ENCODE measurements around the gene EDRF1.

EDRF1 gene

DNA sequence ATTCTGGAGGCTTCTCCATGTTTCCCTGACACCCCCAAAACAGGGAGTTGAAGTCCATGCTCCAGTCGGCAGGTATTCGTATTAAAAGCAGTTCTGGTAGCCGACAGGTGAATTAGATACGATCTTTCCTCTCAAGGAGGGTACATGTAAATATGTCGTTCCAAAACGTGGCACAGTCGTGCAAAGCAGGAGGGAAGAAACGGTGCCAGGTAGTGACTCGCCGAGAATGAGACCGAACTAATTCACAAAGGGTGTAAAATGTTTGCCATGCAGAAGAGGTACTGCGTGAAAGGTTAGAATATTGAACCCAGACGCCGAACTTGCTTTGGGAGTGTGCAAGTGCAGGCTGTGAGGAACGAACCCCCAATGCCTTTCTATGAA lies 483 bp downstream of the EDRF1 start:
- peak overlapping the region; percentile 88 to 100 (median 96) for H3K4me3 ChIP-seq
- no peaks in the 10 kb centered on the region for H3K27me3 ChIP-seq
- peaks cover 17 to 29% (median 24%) of the 10 kb centered on the region in 10 experiments for H3K4me1 ChIP-seq
- peaks cover 0 to 9% (median 8%) of the 10 kb centered on the region in 11 experiments; a peak in 14 of 22 replicates for H3K9me3 ChIP-seq (replicated peaks in 1 of 11)
- H3K4me2 ChIP-seq: peak overlapping the region; percentile 76 to 97 (median 95)
- H3K36me3 ChIP-seq: peaks cover 38 to 44% (median 40%) of the 10 kb centered on the region in 11 experiments
- TF ChIP-seq Cebpa-rat (IDR thresholded peaks at IDR 0.05): no peak
- H3K27ac ChIP-seq: peak overlapping the region; percentile 91 to 98 (median 94)
- peak overlapping the region; percentile 96 to 99 (median 98) for H3K9ac ChIP-seq
- peaks cover 0 to 24% (median 0%) of the 10 kb centered on the region in 11 experiments; a peak in 3 of 22 replicates for H4K20me1 ChIP-seq

DNA sequence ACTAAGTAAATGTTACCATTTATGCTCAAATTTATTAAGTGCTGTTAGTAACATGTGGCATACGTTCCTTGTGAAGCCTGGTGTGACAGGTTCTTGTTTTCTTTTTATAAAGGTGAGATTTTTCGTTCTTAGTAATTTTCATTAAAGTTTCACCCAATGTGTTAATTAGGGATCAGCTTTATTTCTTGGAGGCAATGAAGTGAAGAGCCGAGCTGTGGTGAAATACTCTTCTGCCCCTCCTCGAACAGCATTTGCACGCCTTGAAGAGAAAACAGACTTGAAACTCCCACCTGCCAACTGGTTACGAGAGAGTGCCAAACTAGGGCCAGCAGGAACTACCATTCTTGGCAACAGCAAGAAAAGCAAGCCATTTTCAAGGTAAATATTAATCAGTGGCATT lies 1.5 kb downstream of the EDRF1 start:
- Histone ChIP-seq H3K4me1 (peaks cover 17 to 29% (median 24%) of the 10 kb centered on the region in 10 experiments), H3K4me2 (peak overlapping the region; percentile 76 to 97 (median 95)), H3K9ac (peak overlapping the region; percentile 4 to 99 (median 98); a peak in 13 of 22 replicates), H3K36me3 (peaks cover 47 to 54% (median 50%) of the 10 kb centered on the region in 11 experiments), H3K4me3 (peak overlapping the region in 8 of 10 experiments; percentile 88 to 100 (median 97); a peak in 11 of 20 replicates), H3K9me3 (replicated peaks in 1 of 11) (peaks cover 0 to 9% (median 5%) of the 10 kb centered on the region in 11 experiments; a peak in 14 of 22 replicates), H3K27ac (no peak overlapping the region; a peak in 1 of 22 replicates), H3K27me3 (no peaks in the 10 kb centered on the region), H4K20me1 (peaks cover 0 to 24% (median 0%) of the 10 kb centered on the region in 11 experiments; a peak in 3 of 22 replicates)
- TF ChIP-seq Cebpa-rat (IDR thresholded peaks at IDR 0.05): no peak

DNA sequence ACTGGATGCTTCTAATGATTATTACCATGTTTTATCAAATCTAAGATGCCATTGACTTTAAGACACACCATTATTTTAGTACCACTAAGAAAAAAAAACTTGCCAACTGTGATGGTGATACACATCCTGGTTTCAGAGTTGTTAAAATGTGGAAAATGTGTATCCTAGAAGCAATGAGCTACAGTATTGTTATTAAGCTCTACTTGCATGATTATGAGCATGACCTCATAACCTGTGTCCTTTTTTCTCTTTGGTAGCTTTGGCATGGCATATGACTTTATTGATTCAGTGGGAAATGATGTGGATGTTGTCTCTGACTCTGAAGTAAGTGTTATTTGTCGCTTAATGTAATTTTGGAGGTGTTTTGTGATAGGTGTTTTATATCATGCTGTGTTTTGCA lies 3.3 kb downstream of the EDRF1 start:
- H3K4me2 ChIP-seq: no peak overlapping the region
- H3K9ac ChIP-seq: 0 out of 22 replicates have a peak overlapping the region, but pooled peaks of 1 of the 11 experiments have one; percentile 47
- no peaks in the 10 kb centered on the region for H3K27me3 ChIP-seq
- H3K27ac ChIP-seq: no peak overlapping the region
- H3K9me3 ChIP-seq (replicated peaks in 1 of 11): peaks cover 0 to 2% (median under 1%) of the 10 kb centered on the region in 11 experiments; a peak in 10 of 22 replicates
- peaks cover 64 to 72% (median 68%) of the 10 kb centered on the region in 11 experiments for H3K36me3 ChIP-seq
- H3K4me3 ChIP-seq: no peak overlapping the region
- TF ChIP-seq Cebpa-rat (IDR thresholded peaks at IDR 0.05): no peak
- H3K4me1 ChIP-seq: peaks cover 17 to 29% (median 24%) of the 10 kb centered on the region in 10 experiments
- peaks cover 0 to 24% (median 0%) of the 10 kb centered on the region in 11 experiments; a peak in 3 of 22 replicates for H4K20me1 ChIP-seq

DNA sequence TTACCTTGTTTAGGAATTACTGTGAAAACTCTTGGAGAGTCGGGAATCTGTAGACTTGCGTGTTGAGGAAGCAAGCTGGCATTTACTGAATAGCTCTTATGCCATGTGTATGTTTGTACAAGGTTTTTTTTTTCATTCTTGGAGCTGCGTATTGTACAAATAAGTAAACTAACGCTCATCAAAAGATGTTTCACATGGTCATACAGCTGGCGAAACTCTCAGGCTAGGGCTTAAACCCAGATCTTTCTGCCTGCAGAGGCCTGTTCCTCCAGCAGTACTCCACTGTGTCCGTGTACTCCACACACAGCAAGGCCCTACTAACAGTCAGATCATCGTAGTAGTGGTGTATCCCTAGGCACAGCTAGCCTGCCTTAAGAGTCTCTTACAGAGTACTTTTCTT lies 7.4 kb downstream of the EDRF1 start:
- H4K20me1 ChIP-seq: peaks cover 0 to 6% (median 0%) of the 10 kb centered on the region in 11 experiments; a peak in 1 of 22 replicates
- H3K27ac ChIP-seq: no peak overlapping the region
- H3K9me3 ChIP-seq (replicated peaks in 1 of 11): no peaks in the 10 kb centered on the region
- H3K4me1 ChIP-seq: peaks cover 0 to 8% (median 3%) of the 10 kb centered on the region in 10 experiments; a peak in 7 of 20 replicates
- no peak overlapping the region for H3K4me2 ChIP-seq
- peaks cover 96 to 100% (median 99%) of the 10 kb centered on the region in 11 experiments for H3K36me3 ChIP-seq
- H3K27me3 ChIP-seq: no peaks in the 10 kb centered on the region
- TF ChIP-seq Cebpa-rat (IDR thresholded peaks at IDR 0.05): no peak
- no peak overlapping the region for H3K4me3 ChIP-seq
- no peak overlapping the region for H3K9ac ChIP-seq

DNA sequence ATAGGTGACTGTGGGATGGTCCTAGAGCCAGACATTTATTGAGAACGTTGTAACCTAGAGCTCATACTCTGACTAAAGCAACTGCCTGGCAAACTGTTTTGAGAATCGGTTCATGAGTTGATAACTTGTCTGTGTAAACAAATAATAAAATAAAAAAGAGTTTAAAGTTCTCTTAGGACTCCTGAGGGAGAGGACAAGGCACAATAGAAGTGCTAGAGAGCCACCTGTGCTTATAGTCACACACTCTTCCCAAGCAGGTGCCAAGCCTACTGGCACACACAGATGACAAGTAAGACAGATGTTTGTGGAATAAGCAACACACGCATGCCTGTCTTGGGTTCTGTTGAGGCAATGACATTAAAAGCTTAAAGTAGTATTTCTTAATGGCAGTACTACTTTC lies 7.9 kb downstream of the EDRF1 start:
- no peak overlapping the region for H3K4me2 ChIP-seq
- H3K9ac ChIP-seq: no peak overlapping the region
- H3K27ac ChIP-seq: no peak overlapping the region
- H3K4me3 ChIP-seq: no peak overlapping the region
- no peaks in the 10 kb centered on the region for H3K27me3 ChIP-seq
- peaks cover 0 to 8% (median 7%) of the 10 kb centered on the region in 10 experiments; a peak in 7 of 20 replicates for H3K4me1 ChIP-seq
- H3K36me3 ChIP-seq: peaks cover 96 to 100% (median 99%) of the 10 kb centered on the region in 11 experiments
- no peaks in the 10 kb centered on the region for H3K9me3 ChIP-seq (replicated peaks in 1 of 11)
- TF ChIP-seq Cebpa-rat (IDR thresholded peaks at IDR 0.05): no peak
- H4K20me1 ChIP-seq: peaks cover 0 to 1% (median 0%) of the 10 kb centered on the region in 11 experiments; a peak in 1 of 22 replicates

DNA sequence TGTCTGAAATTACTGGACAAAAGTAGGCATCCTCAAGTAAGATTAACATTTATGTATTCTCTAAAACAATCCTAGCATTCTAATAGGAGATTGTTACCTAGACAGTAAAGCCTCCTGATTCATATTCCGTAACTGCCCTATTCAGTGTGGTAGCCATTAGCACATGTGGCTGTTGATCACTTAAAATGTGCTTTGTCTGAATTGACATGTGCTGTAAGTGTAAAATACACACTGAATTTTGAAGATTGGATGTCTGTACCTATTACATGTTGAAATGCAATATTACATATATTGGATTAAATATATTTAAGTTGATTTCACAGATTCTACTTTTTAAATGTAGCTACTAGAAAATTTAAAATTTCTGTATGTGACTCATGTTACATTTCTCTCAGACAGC lies 14.6 kb downstream of the EDRF1 start:
- Histone ChIP-seq H3K4me2 (no peak overlapping the region), H3K36me3 (peaks cover 96 to 100% (median 99%) of the 10 kb centered on the region in 11 experiments), H4K20me1 (peaks cover 0 to 14% (median 2%) of the 10 kb centered on the region in 11 experiments; a peak in 3 of 22 replicates), H3K9me3 (replicated peaks in 1 of 11) (no peaks in the 10 kb centered on the region), H3K4me3 (no peak overlapping the region), H3K27me3 (no peaks in the 10 kb centered on the region), H3K9ac (no peak overlapping the region), H3K4me1 (peaks cover 0 to 13% (median 7%) of the 10 kb centered on the region in 10 experiments; a peak in 6 of 20 replicates), H3K27ac (no peak overlapping the region)
- no peak for TF ChIP-seq Cebpa-rat (IDR thresholded peaks at IDR 0.05)

DNA sequence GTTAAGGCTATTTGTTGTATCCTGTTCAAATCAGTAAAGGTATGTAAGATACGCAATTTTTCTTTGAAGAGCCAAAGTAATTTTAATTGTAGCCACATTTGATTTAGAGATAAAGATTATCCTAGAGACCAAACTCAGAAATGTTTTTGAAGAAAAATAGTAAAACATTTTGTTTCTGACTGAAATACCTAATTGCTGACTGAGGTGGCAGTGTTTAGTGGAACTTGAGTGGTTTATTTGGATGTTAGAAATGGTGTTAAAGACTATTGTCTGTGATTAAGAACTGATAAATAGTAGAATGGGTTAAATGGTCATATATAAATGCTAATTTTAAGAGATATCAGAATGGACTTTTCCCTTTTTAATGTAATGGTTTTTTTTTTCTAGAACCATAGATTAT lies 15.3 kb downstream of the EDRF1 start:
- Histone ChIP-seq H3K27ac (no peak overlapping the region), H3K4me3 (no peak overlapping the region), H4K20me1 (peaks cover 0 to 16% (median 2%) of the 10 kb centered on the region in 11 experiments; a peak in 4 of 22 replicates), H3K4me1 (peaks cover 0 to 13% (median 7%) of the 10 kb centered on the region in 10 experiments; a peak in 6 of 20 replicates), H3K4me2 (no peak overlapping the region), H3K9me3 (replicated peaks in 1 of 11) (no peaks in the 10 kb centered on the region), H3K36me3 (peaks cover 96 to 100% (median 99%) of the 10 kb centered on the region in 11 experiments), H3K27me3 (no peaks in the 10 kb centered on the region), H3K9ac (no peak overlapping the region)
- TF ChIP-seq Cebpa-rat (IDR thresholded peaks at IDR 0.05): no peak

DNA sequence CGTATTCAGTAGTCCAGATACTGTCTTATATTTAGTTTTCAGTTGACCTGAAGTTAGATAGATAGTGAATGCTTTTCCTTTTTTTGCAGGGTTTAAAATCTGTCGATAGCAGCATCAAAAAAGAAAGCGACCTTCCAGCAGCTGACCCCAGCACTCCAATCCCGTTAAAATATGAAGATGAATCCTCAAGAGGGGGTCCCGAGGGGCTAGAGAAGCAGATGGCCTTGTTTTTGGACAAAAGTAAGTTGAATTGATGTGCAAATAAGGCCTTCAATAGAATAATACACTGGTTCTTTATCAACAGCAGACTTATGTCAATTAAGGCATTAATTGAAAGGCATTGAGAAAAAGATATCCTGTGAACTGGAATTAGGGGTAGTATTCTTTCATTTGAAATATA lies 18.7 kb downstream of the EDRF1 start:
- TF ChIP-seq Cebpa-rat (IDR thresholded peaks at IDR 0.05): no peak
- H3K27me3 ChIP-seq: no peaks in the 10 kb centered on the region
- no peak overlapping the region for H3K4me2 ChIP-seq
- H3K4me1 ChIP-seq: no peaks in the 10 kb centered on the region
- peaks cover 0 to 20% (median 3%) of the 10 kb centered on the region in 11 experiments; a peak in 4 of 22 replicates for H4K20me1 ChIP-seq
- H3K27ac ChIP-seq: no peak overlapping the region
- H3K4me3 ChIP-seq: no peak overlapping the region
- H3K9me3 ChIP-seq (replicated peaks in 1 of 11): no peaks in the 10 kb centered on the region
- no peak overlapping the region for H3K9ac ChIP-seq
- peaks cover 96 to 100% (median 97%) of the 10 kb centered on the region in 11 experiments for H3K36me3 ChIP-seq

DNA sequence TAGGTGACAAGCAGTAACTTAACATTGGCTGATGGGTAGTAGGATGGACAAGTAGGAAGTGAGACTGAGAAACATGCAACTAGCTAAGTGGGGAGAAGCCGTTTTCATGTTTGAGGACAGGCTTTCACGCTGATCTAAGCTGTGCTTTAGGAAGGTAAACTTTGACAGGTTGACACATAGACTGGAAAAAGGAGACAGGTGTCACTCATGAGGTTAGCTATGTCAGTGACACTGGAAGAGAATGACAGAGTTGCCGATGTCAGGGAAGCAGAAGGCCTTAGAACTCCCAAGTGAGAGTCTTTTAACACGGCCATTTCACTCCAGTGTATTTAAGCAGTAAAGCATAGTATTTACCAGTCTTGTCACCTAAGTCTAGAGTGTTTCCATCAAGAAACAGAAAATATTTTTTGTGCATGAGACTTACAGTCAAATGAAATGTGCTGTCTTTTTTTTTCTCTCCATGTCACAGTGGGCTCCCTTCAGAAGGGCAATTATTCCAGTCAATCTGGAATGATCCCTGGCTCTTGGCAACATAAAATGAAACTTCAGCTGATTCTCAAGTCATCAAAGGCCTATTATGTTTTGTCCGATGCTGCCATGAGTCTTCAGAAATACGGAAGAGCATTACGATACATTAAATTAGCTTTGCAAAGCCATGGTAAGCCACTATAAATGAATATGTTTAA lies 20.6 kb downstream of the EDRF1 start:
- Histone ChIP-seq H3K27ac (no peak overlapping the region), H3K9ac (no peak overlapping the region), H3K27me3 (no peaks in the 10 kb centered on the region), H4K20me1 (peaks cover 0 to 20% (median 3%) of the 10 kb centered on the region in 11 experiments; a peak in 5 of 22 replicates), H3K9me3 (replicated peaks in 1 of 11) (no peaks in the 10 kb centered on the region), H3K4me2 (no peak overlapping the region), H3K4me3 (no peak overlapping the region), H3K36me3 (peaks cover 97 to 100% (median 99%) of the 10 kb centered on the region in 11 experiments), H3K4me1 (no peaks in the 10 kb centered on the region)
- TF ChIP-seq Cebpa-rat (IDR thresholded peaks at IDR 0.05): no peak

Data from BLaER1 treated with 17β-estradiol and CSF1 and Interleukin-3, amounts not matched to agents 10 nM and 100 nM (cell line).